AG09319 (cell line): ENCODE measurements around the gene PAX7.

Experiments
- DNase-seq: peaks from one replicate; pipeline ENCODE4 v3.0.0-alpha.2; 2010; ENCODE audit warnings: low read depth; ENCODE audit errors: extremely low read depth
- TF ChIP-seq, protein P1 (sequence below): IDR thresholded peaks from 2 replicates; pipeline ENCODE4 v1.5.1; 2011; ENCODE audit warnings: low read depth, mild to moderate bottlenecking, inconsistent platforms, low read length, moderate library complexity

The PAX7 gene

DNA sequence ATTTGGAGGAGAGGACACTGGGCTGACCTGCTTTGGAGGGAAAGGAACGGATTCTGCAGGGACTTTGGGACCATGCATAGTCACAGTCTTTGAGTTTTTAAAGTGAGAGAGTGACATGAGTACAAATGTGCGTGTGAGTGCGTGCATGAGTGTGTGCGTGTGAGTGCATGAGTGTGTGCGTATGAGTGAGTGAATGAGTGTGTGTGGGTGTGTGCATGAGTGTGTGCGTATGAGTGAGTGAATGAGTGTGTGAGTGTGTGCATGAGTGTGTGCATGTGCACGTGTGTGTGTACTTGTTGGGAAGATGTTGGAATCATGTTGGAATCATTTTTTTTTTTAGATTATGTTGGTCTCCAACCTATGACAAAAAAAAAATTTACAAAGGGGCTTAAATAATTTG, 70.5 kb downstream of the PAX7 start:
- TF ChIP-seq, protein P1, sequence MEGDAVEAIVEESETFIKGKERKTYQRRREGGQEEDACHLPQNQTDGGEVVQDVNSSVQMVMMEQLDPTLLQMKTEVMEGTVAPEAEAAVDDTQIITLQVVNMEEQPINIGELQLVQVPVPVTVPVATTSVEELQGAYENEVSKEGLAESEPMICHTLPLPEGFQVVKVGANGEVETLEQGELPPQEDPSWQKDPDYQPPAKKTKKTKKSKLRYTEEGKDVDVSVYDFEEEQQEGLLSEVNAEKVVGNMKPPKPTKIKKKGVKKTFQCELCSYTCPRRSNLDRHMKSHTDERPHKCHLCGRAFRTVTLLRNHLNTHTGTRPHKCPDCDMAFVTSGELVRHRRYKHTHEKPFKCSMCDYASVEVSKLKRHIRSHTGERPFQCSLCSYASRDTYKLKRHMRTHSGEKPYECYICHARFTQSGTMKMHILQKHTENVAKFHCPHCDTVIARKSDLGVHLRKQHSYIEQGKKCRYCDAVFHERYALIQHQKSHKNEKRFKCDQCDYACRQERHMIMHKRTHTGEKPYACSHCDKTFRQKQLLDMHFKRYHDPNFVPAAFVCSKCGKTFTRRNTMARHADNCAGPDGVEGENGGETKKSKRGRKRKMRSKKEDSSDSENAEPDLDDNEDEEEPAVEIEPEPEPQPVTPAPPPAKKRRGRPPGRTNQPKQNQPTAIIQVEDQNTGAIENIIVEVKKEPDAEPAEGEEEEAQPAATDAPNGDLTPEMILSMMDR: no peak

DNA sequence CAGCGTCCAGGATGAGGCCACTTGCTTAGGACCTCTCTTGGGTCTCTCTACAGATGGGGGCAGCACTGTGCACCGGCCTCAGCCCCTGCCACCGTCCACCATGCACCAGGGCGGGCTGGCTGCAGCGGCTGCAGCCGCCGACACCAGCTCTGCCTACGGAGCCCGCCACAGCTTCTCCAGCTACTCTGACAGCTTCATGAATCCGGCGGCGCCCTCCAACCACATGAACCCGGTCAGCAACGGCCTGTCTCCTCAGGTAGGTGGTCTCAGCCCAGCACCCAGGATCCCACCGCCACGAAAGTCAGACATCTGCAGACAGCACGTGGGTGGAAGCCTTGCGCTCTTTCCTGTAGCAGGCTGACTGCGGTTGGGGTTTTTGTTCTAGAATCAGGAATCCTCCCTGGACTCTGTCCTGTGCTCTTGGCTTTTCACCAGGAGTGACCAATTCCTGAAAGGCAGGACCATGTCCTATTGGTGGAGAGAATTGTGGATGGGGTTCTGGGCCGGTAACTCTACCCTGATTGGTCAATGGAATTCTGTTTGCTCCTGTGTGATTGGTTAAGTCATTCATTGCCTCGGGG, 72.5 kb downstream of the PAX7 start:
- no peak for DNase-seq
- TF ChIP-seq, protein P1: no peak

More for the DNA sequence above, 70.5 kb downstream of the PAX7 start:
- DNase-seq: no peak

DNA sequence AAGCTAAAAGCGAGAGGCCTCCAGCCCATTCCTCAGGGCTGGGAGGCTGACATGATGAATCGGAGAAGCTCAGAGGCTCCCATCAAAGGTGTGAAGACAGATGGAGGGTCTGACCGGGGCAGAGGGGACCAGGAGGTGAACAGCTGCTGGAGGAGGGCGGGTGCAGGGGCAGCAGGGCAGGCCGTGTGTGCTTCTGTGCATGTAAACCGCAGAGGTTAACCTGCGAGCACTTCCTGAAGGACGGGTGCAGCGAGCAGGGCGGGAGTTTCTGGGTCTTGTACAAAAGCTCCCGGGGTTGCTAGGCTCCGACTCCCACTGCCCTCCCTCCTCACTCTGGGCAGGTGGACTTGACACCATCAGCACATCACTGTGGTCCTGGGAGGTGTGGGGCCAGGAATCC, 75.2 kb downstream of the PAX7 start:
- no peak for DNase-seq
- TF ChIP-seq, protein P1: no peak

DNA sequence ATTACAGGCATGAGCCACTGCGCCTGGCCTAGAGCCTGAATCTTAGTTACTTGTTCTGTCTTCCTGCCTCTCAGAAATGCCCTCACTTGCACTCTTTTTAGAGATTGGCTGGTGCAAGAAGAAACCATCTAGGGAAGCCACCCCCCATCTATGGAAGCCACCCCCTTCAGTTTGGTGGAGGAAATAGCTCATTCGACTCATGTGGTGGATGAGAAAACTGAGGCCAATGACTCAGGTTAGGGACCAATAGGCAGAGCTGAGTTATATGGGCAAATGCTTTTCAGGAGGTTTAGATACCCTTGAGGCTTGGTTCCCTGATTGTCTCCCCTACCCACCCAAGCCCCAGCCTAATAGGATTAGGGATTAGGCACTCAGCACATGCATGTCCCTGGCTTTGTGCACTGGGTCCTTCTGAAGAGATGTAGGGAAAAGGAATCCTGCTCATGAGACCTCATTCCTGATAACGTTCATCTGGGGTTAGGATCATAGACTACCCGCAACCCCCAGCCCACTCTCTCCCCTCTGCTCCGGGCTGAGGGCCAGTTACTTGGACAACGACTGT, 77.1 kb downstream of the PAX7 start:
- no peak for DNase-seq
- TF ChIP-seq, protein P1: no peak

DNA sequence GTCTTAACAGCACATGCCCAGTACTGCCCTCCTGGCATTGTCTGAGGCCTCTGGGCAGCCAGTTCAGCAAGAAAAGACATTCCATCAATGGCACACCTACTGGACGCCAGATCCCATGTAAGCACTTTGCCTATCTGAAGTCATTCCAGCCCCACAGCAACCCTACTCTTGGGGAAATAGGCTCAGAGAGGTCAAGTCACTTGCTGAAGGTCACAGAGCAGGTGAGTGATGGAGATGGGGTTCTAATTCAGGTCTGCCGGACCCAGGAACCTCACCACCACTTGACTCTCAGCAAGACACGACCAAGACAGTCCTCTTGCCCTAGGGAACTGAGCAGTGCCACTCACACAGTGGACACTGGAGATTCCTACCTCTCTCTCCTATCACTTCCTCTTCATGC, 79.4 kb downstream of the PAX7 start:
- TF ChIP-seq, protein P1: no peak
- no peak for DNase-seq

DNA sequence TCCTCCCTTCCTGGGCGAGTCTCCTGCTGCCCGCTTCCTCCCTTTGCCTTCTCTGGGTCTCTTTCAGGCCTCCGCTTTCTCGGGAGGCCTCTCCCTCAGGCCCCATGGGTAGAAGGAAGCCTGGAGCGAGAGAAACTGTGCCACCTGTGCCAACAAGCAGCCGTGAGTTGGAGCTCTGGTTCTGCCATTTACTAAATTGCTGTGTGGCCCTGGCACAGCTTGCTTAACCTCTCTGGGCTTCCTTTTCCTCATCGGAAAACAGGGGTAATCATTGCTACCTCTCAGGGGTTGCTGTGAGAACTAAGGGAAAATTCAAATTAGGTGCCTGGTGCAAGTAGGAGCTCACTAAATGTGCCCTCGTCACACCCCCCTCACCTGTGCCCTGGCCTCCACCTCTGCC, 80.4 kb downstream of the PAX7 start:
- no peak for DNase-seq
- TF ChIP-seq, protein P1: no peak

DNA sequence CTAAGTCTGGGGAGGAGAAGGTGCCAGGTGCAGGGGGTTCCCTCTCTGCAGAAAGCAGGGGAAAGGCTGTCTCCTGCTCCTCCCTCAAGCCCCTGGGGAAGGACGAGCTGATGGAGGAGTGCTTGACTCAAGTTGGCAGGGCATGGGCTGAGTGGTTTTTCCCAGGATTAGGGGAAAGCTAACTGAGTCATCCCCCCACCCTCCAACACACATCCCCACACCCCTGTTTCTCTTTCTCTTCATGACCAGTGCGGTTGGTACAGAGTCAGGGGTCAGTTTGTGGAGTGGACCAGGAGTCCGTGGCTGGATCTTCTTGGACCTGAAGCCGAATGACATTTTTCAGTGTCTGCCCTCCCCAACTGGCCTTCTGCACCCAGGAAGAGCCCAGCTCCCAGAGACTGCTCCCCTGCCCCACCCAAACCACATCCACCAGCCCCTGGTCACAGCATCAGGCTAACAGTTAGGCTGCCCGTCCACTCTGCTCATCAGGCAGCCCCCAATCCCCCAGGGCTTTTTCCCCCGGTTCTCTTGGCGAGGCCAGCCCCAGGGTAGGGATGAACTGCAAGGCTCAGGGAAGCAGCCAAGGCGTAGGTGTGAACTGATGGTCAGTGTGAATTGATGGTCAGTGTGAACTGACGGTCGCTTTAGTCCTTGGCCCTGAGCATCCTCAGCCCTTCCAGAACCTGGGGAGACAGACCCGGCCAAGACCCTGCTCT, 81.0 kb downstream of the PAX7 start:
- no peak for DNase-seq
- TF ChIP-seq, protein P1: no peak
